Activated CD8-positive, alpha-beta memory T cell treated with anti-CD3 and anti-CD28 coated beads, Interleukin-2, amount 10 ng/mL, durations not matched to agents 7 days and 5 days (primary cell): ENCODE data around the gene PPP6R3. TPM values are rescaled to one million over a fixed set of nuclear protein-coding genes. Genes with fewer than 3 reads are reported as not detected.

Source experiments
- ATAC-seq: fragments of 150-1000 bp; cut with Tn5 transposase; one replicate; pipeline ENCODE4 v1.10.0; 2021; ENCODE audit warnings: moderate library complexity
- CTCF ChIA-PET: fragments of 350-600 bp; sonication (Branson Sonifier 250); formaldehyde crosslinking; loops from one replicate; lab custom pipeline; 2021; ENCODE audit warnings: antibody characterized with exemption; lab: Charles Lee
- DNase-seq: peaks from one replicate; pipeline ENCODE4 v3.0.0-alpha.2; 2020
- H3K27ac Mint-ChIP-seq: one replicate; pipeline ENCODE4 v1.8.0; 2021; ENCODE audit warnings: mild to moderate bottlenecking, mixed read lengths
- H3K27me3 Mint-ChIP-seq: one replicate; pipeline ENCODE4 v1.8.0; 2021; ENCODE audit warnings: mixed read lengths
- H3K36me3 Mint-ChIP-seq: one replicate; pipeline ENCODE4 v1.8.0; 2021; ENCODE audit warnings: mild to moderate bottlenecking, mixed read lengths
- H3K4me1 Mint-ChIP-seq: one replicate; pipeline ENCODE4 v1.8.0; 2021; ENCODE audit warnings: mixed read lengths
- H3K4me3 Mint-ChIP-seq: one replicate; pipeline ENCODE4 v1.8.0; 2021; ENCODE audit warnings: mild to moderate bottlenecking, moderate library complexity, mixed read lengths
- H3K9me3 Mint-ChIP-seq: one replicate; pipeline ENCODE4 v1.8.0; 2022; ENCODE audit warnings: low read depth, mixed read lengths
- total RNA-seq, 2 experiments: library from RNA; stranded (reverse); gene quantifications; one replicate each; pipeline ENCODE4 v1.2.3, GENCODE V29; 2021

PPP6R3 gene
- total RNA-seq, 2 experiments from 2014 or later = 116 to 121 TPM

GRCh38 chr11:68550485-68550817, 89.9 kb downstream of the PPP6R3 start:
- no peaks in the 10 kb centered on the region for H3K9me3 Mint-ChIP-seq
- no peak overlapping the region for H3K4me3 Mint-ChIP-seq
- no peak for DNase-seq
- H3K27me3 Mint-ChIP-seq = no peaks in the 10 kb centered on the region
- H3K27ac Mint-ChIP-seq = peak overlapping the region; percentile 46
- H3K36me3 Mint-ChIP-seq = peaks cover 51% of the 10 kb centered on the region
- no peak for ATAC-seq
- H3K4me1 Mint-ChIP-seq = peaks cover 40% of the 10 kb centered on the region
- CTCF ChIA-PET = interaction anchor here (1.0 kb wide), 1 partner anchor 33 kb away, joined by 3 read pairs; no protein-coding TSS in a partner anchor

GRCh38 chr11:68551223-68551622, 90.7 kb downstream of the PPP6R3 start:
- CTCF ChIA-PET = no interaction called here

GRCh38 chr11:68551777-68552176, 91.2 kb downstream of the PPP6R3 start:
- Mint-ChIP-seq H3K27ac (no peak overlapping the region), H3K36me3 (peaks cover 51% of the 10 kb centered on the region), H3K4me1 (peaks cover 31% of the 10 kb centered on the region), H3K9me3 (no peaks in the 10 kb centered on the region), H3K4me3 (no peak overlapping the region), H3K27me3 (no peaks in the 10 kb centered on the region)
- ATAC-seq (no peak), DNase-seq (no peak)
- CTCF ChIA-PET = no interaction called here

More at GRCh38 chr11:68551223-68551622, 90.7 kb downstream of the PPP6R3 start:
- DNase-seq (no peak), ATAC-seq (no peak)
- no peaks in the 10 kb centered on the region for H3K9me3 Mint-ChIP-seq
- peaks cover 54% of the 10 kb centered on the region for H3K36me3 Mint-ChIP-seq
- H3K4me3 Mint-ChIP-seq = no peak overlapping the region
- peaks cover 35% of the 10 kb centered on the region for H3K4me1 Mint-ChIP-seq
- H3K27ac Mint-ChIP-seq = no peak overlapping the region
- no peaks in the 10 kb centered on the region for H3K27me3 Mint-ChIP-seq

DNA sequence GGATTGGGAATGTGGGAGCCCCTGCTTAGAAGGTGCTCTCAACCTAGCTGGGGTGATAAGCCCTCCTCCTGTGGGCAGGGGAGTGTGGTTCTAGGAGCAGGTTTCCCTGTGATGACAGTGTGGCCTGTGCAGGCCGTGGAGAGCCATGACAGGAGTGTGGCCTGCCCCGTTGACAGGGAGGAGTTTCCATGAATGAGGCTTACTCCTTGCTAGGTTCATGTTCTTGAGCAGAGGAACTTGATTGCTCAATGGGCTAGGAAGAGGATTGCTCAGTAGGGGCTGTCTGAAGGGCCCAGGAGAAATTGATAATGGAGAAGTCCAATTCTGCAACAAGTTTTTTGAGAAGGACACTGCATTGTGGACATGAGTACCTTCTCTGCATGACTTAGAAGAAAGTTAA, 92.0 kb downstream of the PPP6R3 start:
- ATAC-seq (no peak), DNase-seq (no peak)
- Mint-ChIP-seq H3K9me3 (no peaks in the 10 kb centered on the region), H3K27ac (no peak overlapping the region), H3K36me3 (peaks cover 51% of the 10 kb centered on the region), H3K4me1 (peaks cover 30% of the 10 kb centered on the region), H3K27me3 (no peaks in the 10 kb centered on the region), H3K4me3 (no peak overlapping the region)
- CTCF ChIA-PET = no interaction called here

GRCh38 chr11:68560216-68560615, 99.7 kb downstream of the PPP6R3 start:
- Mint-ChIP-seq H3K27ac (no peak overlapping the region), H3K27me3 (no peaks in the 10 kb centered on the region), H3K4me3 (no peak overlapping the region), H3K36me3 (peaks cover 51% of the 10 kb centered on the region), H3K9me3 (no peaks in the 10 kb centered on the region), H3K4me1 (peaks cover 16% of the 10 kb centered on the region)
- CTCF ChIA-PET = no interaction called here
- ATAC-seq = no peak
- no peak for DNase-seq

DNA sequence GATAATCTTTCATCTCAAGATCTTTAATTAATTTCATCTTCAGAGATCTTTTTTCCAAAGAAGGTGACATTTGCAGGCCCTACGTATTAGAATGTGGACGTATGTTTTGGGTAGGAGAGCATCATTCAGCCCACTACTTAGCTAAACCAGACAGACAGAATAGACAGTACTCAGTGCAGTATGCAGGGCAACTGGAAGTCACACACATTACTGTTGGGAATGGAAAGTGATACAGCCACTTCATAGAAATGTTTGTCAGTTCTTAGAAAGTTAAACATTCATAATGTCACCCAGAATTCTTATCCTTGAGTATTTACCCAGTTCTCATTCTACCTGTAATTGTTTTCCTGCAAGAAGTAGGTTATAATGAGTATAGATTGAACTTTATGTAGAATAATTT, 102.9 kb downstream of the PPP6R3 start:
- no peak overlapping the region for H3K27ac Mint-ChIP-seq
- CTCF ChIA-PET = no interaction called here
- no peak overlapping the region for H3K4me3 Mint-ChIP-seq
- peaks cover 57% of the 10 kb centered on the region for H3K36me3 Mint-ChIP-seq
- DNase-seq = no peak
- no peaks in the 10 kb centered on the region for H3K9me3 Mint-ChIP-seq
- H3K27me3 Mint-ChIP-seq = no peaks in the 10 kb centered on the region
- peaks cover 21% of the 10 kb centered on the region for H3K4me1 Mint-ChIP-seq
- no peak for ATAC-seq

DNA sequence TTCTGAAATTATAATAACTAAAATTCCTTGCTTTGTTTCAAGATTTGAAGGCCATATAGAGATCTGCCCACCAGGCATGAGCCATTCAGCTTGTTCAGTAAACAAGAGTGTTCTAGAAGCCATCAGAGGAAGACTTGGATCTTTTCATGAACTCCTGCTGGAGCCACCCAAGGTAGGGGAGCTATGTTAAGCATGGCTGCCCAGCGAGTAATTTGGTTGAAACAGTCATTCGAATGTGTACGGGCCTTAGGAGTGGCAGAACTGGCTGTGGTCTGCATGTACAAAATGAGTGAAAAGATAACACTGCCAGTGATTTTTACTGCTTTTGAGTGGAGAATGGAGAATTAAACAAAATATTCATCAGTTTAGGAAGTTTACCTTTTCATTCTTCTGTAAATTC, 103.7 kb downstream of the PPP6R3 start:
- DNase-seq = no peak
- Mint-ChIP-seq H3K27me3 (no peaks in the 10 kb centered on the region), H3K9me3 (no peaks in the 10 kb centered on the region), H3K36me3 (peaks cover 55% of the 10 kb centered on the region), H3K4me3 (no peak overlapping the region), H3K4me1 (peaks cover 24% of the 10 kb centered on the region), H3K27ac (no peak overlapping the region)
- no peak for ATAC-seq
- CTCF ChIA-PET = no interaction called here

GRCh38 chr11:68565768-68566167, 105.2 kb downstream of the PPP6R3 start:
- Mint-ChIP-seq H3K9me3 (no peaks in the 10 kb centered on the region), H3K27ac (no peak overlapping the region), H3K4me1 (peaks cover 33% of the 10 kb centered on the region), H3K4me3 (no peak overlapping the region), H3K27me3 (no peaks in the 10 kb centered on the region), H3K36me3 (peaks cover 50% of the 10 kb centered on the region)
- CTCF ChIA-PET = no interaction called here
- ATAC-seq (no peak), DNase-seq (no peak)

- Mint-ChIP-seq H3K36me3 (peaks cover 63% of the 10 kb centered on the region), H3K27ac (no peak overlapping the region), H3K4me3 (no peak overlapping the region), H3K27me3 (no peaks in the 10 kb centered on the region), H3K9me3 (no peaks in the 10 kb centered on the region), H3K4me1 (peaks cover 28% of the 10 kb centered on the region)
- CTCF ChIA-PET = no interaction called here
- no peak for ATAC-seq
- DNase-seq = no peak
These were observed 107.0 kb downstream of the PPP6R3 start for GRCh38 chr11:68567553-68567952.

GRCh38 chr11:68569357-68569756, 108.8 kb downstream of the PPP6R3 start:
- H3K4me3 Mint-ChIP-seq = no peak overlapping the region

GRCh38 chr11:68570691-68571090, 110.1 kb downstream of the PPP6R3 start:
- DNase-seq = no peak
- no peak for ATAC-seq
- H3K27ac Mint-ChIP-seq = no peak overlapping the region
- H3K36me3 Mint-ChIP-seq = peaks cover 62% of the 10 kb centered on the region
- no peaks in the 10 kb centered on the region for H3K9me3 Mint-ChIP-seq
- no peak overlapping the region for H3K4me3 Mint-ChIP-seq
- H3K4me1 Mint-ChIP-seq = peaks cover 30% of the 10 kb centered on the region
- no peaks in the 10 kb centered on the region for H3K27me3 Mint-ChIP-seq
- CTCF ChIA-PET = interaction anchor here (0.6 kb wide), 1 partner anchor 61 kb away, joined by 3 read pairs; no protein-coding TSS in a partner anchor

More at GRCh38 chr11:68569357-68569756, 108.8 kb downstream of the PPP6R3 start:
- Mint-ChIP-seq H3K9me3 (no peaks in the 10 kb centered on the region), H3K4me1 (peaks cover 27% of the 10 kb centered on the region), H3K36me3 (peaks cover 69% of the 10 kb centered on the region), H3K27me3 (no peaks in the 10 kb centered on the region), H3K27ac (no peak overlapping the region)
- DNase-seq (no peak), ATAC-seq (peak; percentile 45)
- CTCF ChIA-PET = no interaction called here

- CTCF ChIA-PET = interaction anchor here (1.1 to 1.7 kb wide), 2 partner anchors 11 to 13 kb away, joined by 3 to 5 read pairs; no protein-coding TSS in a partner anchor
These were observed 113.8 kb downstream of the PPP6R3 start for GRCh38 chr11:68574308-68574707.

DNA sequence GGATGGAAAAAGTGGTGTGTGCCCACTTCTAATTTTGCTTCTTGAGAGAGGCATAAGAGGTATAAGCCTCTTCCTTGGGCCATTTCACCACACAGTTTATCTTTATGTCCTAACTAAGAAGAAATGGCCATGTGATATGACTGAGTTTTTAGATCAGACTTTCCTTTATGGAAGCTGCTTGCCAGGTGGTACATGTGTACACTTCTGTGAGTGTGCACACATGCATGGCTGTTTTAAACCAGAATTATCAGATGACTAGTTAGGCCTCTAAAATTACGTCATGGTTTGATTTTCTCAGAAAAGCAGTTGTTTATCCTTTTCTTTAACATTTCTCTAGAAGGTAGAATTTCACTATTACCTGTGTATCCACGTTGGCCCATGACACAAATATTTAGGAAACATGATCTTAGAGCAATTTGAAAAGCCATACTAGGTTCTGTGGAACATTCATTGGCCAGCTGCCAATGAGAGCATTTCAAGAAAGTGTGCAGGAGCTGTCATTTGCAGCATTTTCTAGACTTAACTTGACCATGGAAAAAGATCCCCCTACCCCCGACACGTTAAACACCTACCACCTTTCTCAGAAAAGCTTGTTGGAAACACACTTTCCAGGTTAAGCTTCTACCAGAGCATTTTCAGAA, 114.6 kb downstream of the PPP6R3 start:
- DNase-seq (no peak), ATAC-seq (no peak)
- Mint-ChIP-seq H3K27me3 (no peaks in the 10 kb centered on the region), H3K4me1 (peaks cover 13% of the 10 kb centered on the region), H3K27ac (no peak overlapping the region), H3K36me3 (peaks cover 62% of the 10 kb centered on the region), H3K9me3 (no peaks in the 10 kb centered on the region), H3K4me3 (no peak overlapping the region)
- CTCF ChIA-PET = interaction anchor here (0.9 to 1.8 kb wide), 4 partner anchors 8 to 15 kb away, joined by 3 to 5 read pairs (median 4); no protein-coding TSS in a partner anchor

More at GRCh38 chr11:68574308-68574707, 113.8 kb downstream of the PPP6R3 start:
- DNase-seq = no peak
- Mint-ChIP-seq H3K4me3 (no peak overlapping the region), H3K9me3 (no peaks in the 10 kb centered on the region), H3K27me3 (no peaks in the 10 kb centered on the region), H3K4me1 (peaks cover 19% of the 10 kb centered on the region), H3K36me3 (peaks cover 59% of the 10 kb centered on the region), H3K27ac (no peak overlapping the region)
- no peak for ATAC-seq

DNA sequence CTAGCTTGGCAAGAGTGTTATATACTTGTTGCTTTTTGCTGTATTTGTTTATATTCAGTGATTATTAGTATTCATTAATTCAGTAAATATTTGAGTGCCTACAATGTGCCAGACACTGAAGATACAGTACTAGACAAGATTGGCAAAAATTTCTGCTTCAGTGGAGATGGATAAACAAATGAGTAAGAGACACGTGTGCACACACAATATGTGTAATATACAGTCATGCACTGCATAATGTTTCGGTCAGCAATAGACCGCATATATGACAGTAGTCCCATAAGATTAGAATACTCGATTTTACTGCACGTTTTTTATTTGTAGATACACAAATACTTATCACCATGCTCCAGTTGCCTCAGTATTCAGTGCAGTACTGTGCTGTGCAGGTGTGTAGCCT, 118.9 kb downstream of the PPP6R3 start:
- Mint-ChIP-seq H3K4me1 (peaks cover 13% of the 10 kb centered on the region), H3K4me3 (no peak overlapping the region), H3K36me3 (peaks cover 57% of the 10 kb centered on the region), H3K27ac (no peak overlapping the region), H3K27me3 (no peaks in the 10 kb centered on the region), H3K9me3 (no peaks in the 10 kb centered on the region)
- no peak for DNase-seq
- CTCF ChIA-PET = no interaction called here
- ATAC-seq = no peak
